Measurements from ENCODE around the gene GIMAP7. TPM values are rescaled to one million over a fixed set of nuclear protein-coding genes. Genes with fewer than 3 reads are reported as not detected.

Gene GIMAP7
- total RNA-seq, 2 experiments from 2014 or later = 41.6 TPM

DNA sequence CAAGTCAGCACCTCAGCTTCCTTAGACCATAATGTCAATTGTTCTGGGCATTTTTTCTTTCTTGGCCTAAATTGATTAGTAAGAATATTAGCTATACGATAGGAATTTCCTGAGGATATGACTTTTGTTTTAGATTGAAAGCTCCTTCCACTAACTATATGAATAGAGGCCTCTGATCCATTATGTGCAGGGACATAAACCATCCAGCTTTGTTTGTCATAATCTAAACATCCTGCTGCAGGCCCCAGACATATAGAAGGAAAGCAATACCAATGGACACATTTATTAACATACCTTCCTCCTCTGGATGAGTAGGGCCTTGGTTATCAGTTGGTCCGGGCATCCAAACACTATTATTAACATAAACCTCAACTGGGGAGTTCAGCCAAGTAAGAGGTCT, 48.2 kb downstream of the GIMAP7 start:
- Mint-ChIP-seq H3K36me3 (ENCODE audit: low read depth) (peaks cover 22% of the 10 kb centered on the region), H3K4me3 (peak overlapping the region; percentile 73), H3K9me3 (peaks cover 13% of the 10 kb centered on the region)

DNA sequence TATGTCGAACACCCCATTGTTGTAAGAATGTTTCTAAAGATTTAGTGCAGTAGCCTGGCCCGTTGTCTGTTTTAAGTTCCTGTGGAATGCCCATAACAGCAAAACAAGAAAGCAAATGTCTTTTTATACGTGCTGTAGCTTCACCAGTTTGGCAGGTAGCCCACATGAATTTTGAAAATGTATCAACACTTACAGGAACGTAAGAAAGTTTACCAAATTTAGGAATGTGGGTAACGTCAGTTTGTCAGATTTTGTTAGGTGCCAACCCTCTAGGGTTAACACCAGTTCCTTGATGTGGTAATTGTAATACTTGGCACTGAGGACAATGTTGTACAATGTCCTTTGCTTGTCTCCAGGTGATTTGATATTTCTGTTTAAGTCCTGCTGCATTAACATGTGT, 49.3 kb downstream of the GIMAP7 start:
- Mint-ChIP-seq H3K27ac (peak overlapping the region; percentile 97), H3K4me3 (peak overlapping the region; percentile 73), H3K9me3 (peaks cover 13% of the 10 kb centered on the region), H3K27me3 (ENCODE audit: low read depth) (no peaks in the 10 kb centered on the region), H3K36me3 (ENCODE audit: low read depth) (peaks cover 29% of the 10 kb centered on the region), H3K4me1 (ENCODE audit: low read depth) (peaks cover 69% of the 10 kb centered on the region)
- intact Hi-C loops (cut with micrococcal nuclease) = loop anchor here (1.0 to 5.0 kb wide), 3 partner anchors 116 to 242 kb away; partner anchors contain the start of genes ACTR3C and LRRC61
- CTCF ChIA-PET = interaction anchor here (1.0 to 1.9 kb wide), 4 partner anchors 11 to 187 kb away, joined by 3 to 6 read pairs (median 4); no protein-coding TSS in a partner anchor
- peak; percentile 50 for DNase-seq

More for the DNA sequence above, 48.2 kb downstream of the GIMAP7 start:
- Mint-ChIP-seq H3K27ac (peak overlapping the region; percentile 97), H3K27me3 (ENCODE audit: low read depth) (no peaks in the 10 kb centered on the region), H3K4me1 (ENCODE audit: low read depth) (peaks cover 78% of the 10 kb centered on the region)
- DNase-seq = no peak
- intact Hi-C loops (cut with micrococcal nuclease) = loop anchor here (1.0 to 5.0 kb wide), 2 partner anchors 10 to 241 kb away; partner anchors contain the start of genes ACTR3C and LRRC61
- CTCF ChIA-PET = interaction anchor here (0.6 to 1.9 kb wide), 5 partner anchors 47 to 785 kb away, joined by 3 to 6 read pairs (median 4); partner anchors contain the start of gene GIMAP7

DNA sequence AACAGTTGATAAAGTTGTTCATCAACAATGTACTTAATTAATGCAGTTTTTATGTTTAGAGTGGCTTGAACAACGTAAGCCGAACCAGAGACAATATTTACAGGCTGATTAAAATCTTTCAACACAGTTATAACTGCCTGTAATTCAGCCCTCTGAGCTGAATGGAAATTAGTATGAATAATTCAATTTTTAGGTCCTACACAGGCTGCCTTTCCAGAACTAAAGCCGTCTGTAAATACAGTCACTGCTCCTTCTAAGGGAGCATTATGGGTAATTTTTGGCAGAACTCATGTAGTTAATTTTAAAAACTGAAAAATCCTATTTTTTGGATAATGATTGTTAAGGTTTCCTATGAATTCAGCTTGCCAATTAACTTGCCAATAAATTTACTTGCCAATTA, 49.9 kb downstream of the GIMAP7 start:
- Mint-ChIP-seq H3K4me3 (peak overlapping the region; percentile 73), H3K27me3 (ENCODE audit: low read depth) (no peaks in the 10 kb centered on the region), H3K36me3 (ENCODE audit: low read depth) (peaks cover 33% of the 10 kb centered on the region), H3K9me3 (peaks cover 12% of the 10 kb centered on the region), H3K27ac (peak overlapping the region; percentile 97), H3K4me1 (ENCODE audit: low read depth) (peaks cover 71% of the 10 kb centered on the region)
- CTCF ChIA-PET = interaction anchor here (1.0 to 1.5 kb wide), 3 partner anchors 12 to 126 kb away, joined by 4 to 5 read pairs (median 4); no protein-coding TSS in a partner anchor
- intact Hi-C loops (cut with micrococcal nuclease) = loop anchor here (1.0 to 5.0 kb wide), 3 partner anchors 116 to 242 kb away; partner anchors contain the start of genes ACTR3C and LRRC61
- no peak for DNase-seq

GRCh38 chr7:150565239-150565638, 50.6 kb downstream of the GIMAP7 start:
- DNase-seq = no peak
- intact Hi-C loops (cut with micrococcal nuclease) = no loop called here
- Mint-ChIP-seq H3K4me3 (peak overlapping the region; percentile 26), H3K4me1 (ENCODE audit: low read depth) (peaks cover 72% of the 10 kb centered on the region), H3K36me3 (ENCODE audit: low read depth) (peaks cover 35% of the 10 kb centered on the region), H3K27me3 (ENCODE audit: low read depth) (no peaks in the 10 kb centered on the region), H3K27ac (peak overlapping the region; percentile 97), H3K9me3 (peaks cover 10% of the 10 kb centered on the region)
- CTCF ChIA-PET = interaction anchor here (1.0 to 1.7 kb wide), 5 partner anchors 12 to 189 kb away, joined by 3 to 5 read pairs (median 4); no protein-coding TSS in a partner anchor

DNA sequence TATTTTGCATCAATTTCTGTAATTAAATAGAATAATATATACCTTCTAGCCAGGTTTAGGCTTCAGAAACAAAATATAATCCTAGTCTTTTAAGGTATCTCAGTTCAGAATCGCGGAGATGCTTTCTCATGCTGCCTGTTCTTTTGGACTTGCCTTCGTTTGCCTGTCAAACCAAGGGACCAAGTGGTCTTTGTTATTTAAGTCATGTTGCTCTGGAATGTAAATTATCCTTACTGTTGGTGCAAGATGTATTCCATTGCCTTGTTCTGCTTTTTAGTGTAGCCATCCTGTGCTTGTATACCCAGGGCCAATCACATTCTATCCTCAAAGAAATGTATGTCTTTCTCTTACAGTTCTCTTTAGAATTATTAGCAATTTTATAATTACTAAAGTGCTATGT, 51.5 kb downstream of the GIMAP7 start:
- DNase-seq = no peak
- peaks cover 70% of the 10 kb centered on the region for H3K4me1 Mint-ChIP-seq (ENCODE audit: low read depth)
- peak overlapping the region; percentile 96 for H3K27ac Mint-ChIP-seq
- intact Hi-C loops (cut with micrococcal nuclease) = loop anchor here (2.0 kb wide), 1 partner anchor 51 kb away; the partner anchor contains the start of gene GIMAP7
- peaks cover 37% of the 10 kb centered on the region for H3K36me3 Mint-ChIP-seq (ENCODE audit: low read depth)
- H3K9me3 Mint-ChIP-seq = peaks cover 3% of the 10 kb centered on the region
- no peaks in the 10 kb centered on the region for H3K27me3 Mint-ChIP-seq (ENCODE audit: low read depth)
- CTCF ChIA-PET = interaction anchor here (0.9 to 3.9 kb wide), 6 partner anchors 21 to 188 kb away, joined by 3 to 31 read pairs (median 4); partner anchors contain the start of genes GIMAP1 and GIMAP8
- peak overlapping the region; percentile 40 for H3K4me3 Mint-ChIP-seq

- intact Hi-C loops (cut with micrococcal nuclease) = loop anchor here (2.0 kb wide), 1 partner anchor 52 kb away; the partner anchor contains the start of gene GIMAP7
- Mint-ChIP-seq H3K27ac (peak overlapping the region; percentile 96), H3K27me3 (ENCODE audit: low read depth) (no peaks in the 10 kb centered on the region), H3K9me3 (peaks cover 3% of the 10 kb centered on the region), H3K36me3 (ENCODE audit: low read depth) (peaks cover 40% of the 10 kb centered on the region), H3K4me1 (ENCODE audit: low read depth) (peaks cover 67% of the 10 kb centered on the region), H3K4me3 (peak overlapping the region; percentile 85)
- CTCF ChIA-PET = interaction anchor here (0.7 to 3.9 kb wide), 13 partner anchors 12 to 212 kb away, joined by 3 to 31 read pairs (median 4); partner anchors contain the start of genes GIMAP1, GIMAP2 and GIMAP8
- DNase-seq = no peak
These were observed 51.9 kb downstream of the GIMAP7 start for GRCh38 chr7:150566572-150566971.

GRCh38 chr7:150567169-150567568, 52.5 kb downstream of the GIMAP7 start, which contains the start of gene GIMAP4:
TSS of gene GIMAP4 (plus strand) at chr7:150567390. CDS start at chr7:150569902, 2,512 bp downstream.
- DNase-seq = peak; percentile 64
- peaks cover 46% of the 10 kb centered on the region for H3K36me3 Mint-ChIP-seq (ENCODE audit: low read depth)
- peaks cover 66% of the 10 kb centered on the region for H3K4me1 Mint-ChIP-seq (ENCODE audit: low read depth)
- peaks cover 9% of the 10 kb centered on the region for H3K9me3 Mint-ChIP-seq
- intact Hi-C loops (cut with micrococcal nuclease) = loop anchor here (1.0 to 2.0 kb wide), 3 partner anchors 52 to 149 kb away; partner anchors contain the start of genes GIMAP1, GIMAP7 and GIMAP8
- peak within 1 kb of the TSS; percentile 85 for H3K4me3 Mint-ChIP-seq
- CTCF ChIA-PET = interaction anchor here (0.5 to 3.9 kb wide), 17 partner anchors 13 to 212 kb away, joined by 3 to 31 read pairs (median 4); partner anchors contain the start of genes GIMAP1, GIMAP2 and GIMAP8
- H3K27me3 Mint-ChIP-seq (ENCODE audit: low read depth) = no peaks in the 10 kb centered on the region
- peak within 1 kb of the TSS; percentile 96 for H3K27ac Mint-ChIP-seq

DNA sequence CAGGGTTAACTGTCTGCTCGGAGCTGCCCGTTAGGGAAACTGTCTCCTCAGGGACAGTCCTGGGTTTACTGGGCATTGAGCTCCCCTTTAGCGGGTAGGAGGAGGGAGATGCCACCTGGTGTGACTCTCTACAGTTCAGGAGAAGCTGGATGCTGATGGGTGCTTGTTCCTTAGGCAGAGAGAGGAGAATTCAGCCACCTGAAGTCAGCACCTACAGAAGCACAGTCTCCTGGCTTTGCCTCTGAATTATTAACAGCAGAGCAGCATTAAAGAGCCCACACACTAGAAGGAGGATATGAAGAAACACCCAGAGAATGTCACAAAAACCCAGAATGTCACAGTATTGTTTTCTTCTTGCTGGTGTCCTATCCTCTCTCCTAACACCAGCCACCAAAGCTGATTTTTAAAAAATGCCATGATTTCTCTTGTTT, 53.2 kb downstream of the GIMAP7 start:
- no peak for DNase-seq
- peak overlapping the region; percentile 85 for H3K4me3 Mint-ChIP-seq
- H3K27me3 Mint-ChIP-seq (ENCODE audit: low read depth) = no peaks in the 10 kb centered on the region
- H3K9me3 Mint-ChIP-seq = peaks cover 17% of the 10 kb centered on the region
- peaks cover 54% of the 10 kb centered on the region for H3K36me3 Mint-ChIP-seq (ENCODE audit: low read depth)
- CTCF ChIA-PET = interaction anchor here (0.5 to 3.9 kb wide), 22 partner anchors 16 to 211 kb away, joined by 3 to 31 read pairs (median 3); partner anchors contain the start of genes GIMAP1, GIMAP6 and GIMAP8
- intact Hi-C loops (cut with micrococcal nuclease) = loop anchor here (1.0 to 2.0 kb wide), 11 partner anchors 45 to 187 kb away; partner anchors contain the start of genes GIMAP1, GIMAP2, GIMAP7 and GIMAP8
- peak overlapping the region; percentile 96 for H3K27ac Mint-ChIP-seq
- H3K4me1 Mint-ChIP-seq (ENCODE audit: low read depth) = peaks cover 59% of the 10 kb centered on the region

DNA sequence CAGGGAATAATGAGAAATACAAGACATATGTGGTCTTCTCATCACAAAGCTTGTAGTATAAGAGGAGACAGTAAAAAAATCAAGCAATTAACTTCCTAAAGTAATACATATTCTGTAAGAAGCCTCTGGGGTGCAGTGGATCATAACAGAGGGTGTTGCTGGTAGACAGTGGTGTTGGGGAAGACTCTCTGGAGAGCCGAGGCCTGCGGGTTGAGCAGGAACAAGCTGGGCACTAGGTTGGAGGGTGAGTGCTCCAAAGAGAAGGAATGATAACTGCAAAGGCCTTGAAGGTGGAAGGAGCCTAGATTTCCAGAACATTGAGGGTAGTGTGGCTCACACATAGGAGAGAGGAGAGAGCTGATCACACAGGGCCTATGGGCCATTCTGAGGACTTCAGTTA, 54.0 kb downstream of the GIMAP7 start:
- Mint-ChIP-seq H3K36me3 (ENCODE audit: low read depth) (peaks cover 62% of the 10 kb centered on the region), H3K4me3 (peak overlapping the region; percentile 85), H3K9me3 (peaks cover 25% of the 10 kb centered on the region), H3K27me3 (ENCODE audit: low read depth) (no peaks in the 10 kb centered on the region), H3K4me1 (ENCODE audit: low read depth) (peaks cover 52% of the 10 kb centered on the region), H3K27ac (peak overlapping the region; percentile 96)
- intact Hi-C loops (cut with micrococcal nuclease) = loop anchor here (1.0 to 2.0 kb wide), 8 partner anchors 44 to 187 kb away; partner anchors contain the start of gene GIMAP2
- peak; percentile 63 for DNase-seq
- CTCF ChIA-PET = interaction anchor here (0.6 to 3.9 kb wide), 22 partner anchors 14 to 310 kb away, joined by 3 to 31 read pairs (median 3); partner anchors contain the start of genes GIMAP1, GIMAP6 and GIMAP8

DNA sequence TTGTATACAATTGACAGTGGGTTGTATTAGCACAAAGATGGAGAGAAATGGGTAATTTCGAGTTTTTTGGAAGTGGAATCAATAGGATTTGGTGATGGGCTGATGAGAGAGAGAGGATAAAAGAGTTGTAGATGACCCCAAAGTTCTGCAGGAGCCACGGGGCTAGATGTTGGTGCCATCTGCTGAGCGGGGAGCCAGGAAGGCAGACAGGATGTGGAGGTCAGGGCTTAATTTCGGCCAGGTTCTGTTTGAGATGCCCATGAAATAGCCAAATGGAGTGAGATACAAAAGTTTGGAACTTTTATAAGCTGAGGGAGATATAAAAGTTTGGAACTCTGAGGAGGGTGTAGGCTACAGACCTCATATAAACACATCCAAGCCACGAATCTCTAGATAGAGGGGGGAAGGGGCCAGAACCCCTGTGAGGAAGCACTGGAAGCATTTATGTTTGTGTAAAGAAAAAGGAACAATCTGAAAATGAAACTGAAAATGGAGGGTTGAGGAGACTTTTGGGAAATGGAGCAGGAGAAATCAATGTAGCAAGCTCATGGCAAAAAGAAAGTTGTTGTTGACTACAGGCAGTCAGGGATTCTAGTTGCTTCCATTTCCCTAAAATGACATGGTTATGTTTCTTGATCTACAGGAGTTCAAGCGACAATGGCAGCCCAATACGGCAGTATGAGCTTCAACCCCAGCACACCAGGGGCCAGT, 54.7 kb downstream of the GIMAP7 start:
- H3K27me3 Mint-ChIP-seq (ENCODE audit: low read depth) = no peaks in the 10 kb centered on the region
- peaks cover 52% of the 10 kb centered on the region for H3K4me1 Mint-ChIP-seq (ENCODE audit: low read depth)
- intact Hi-C loops (cut with micrococcal nuclease) = loop anchor here (2.0 kb wide), 1 partner anchor 43 kb away; no protein-coding TSS in a partner anchor
- H3K4me3 Mint-ChIP-seq = peak overlapping the region; percentile 85
- peaks cover 67% of the 10 kb centered on the region for H3K36me3 Mint-ChIP-seq (ENCODE audit: low read depth)
- CTCF ChIA-PET = interaction anchor here (0.7 to 3.9 kb wide), 18 partner anchors 15 to 309 kb away, joined by 3 to 18 read pairs (median 3); partner anchors contain the start of genes GIMAP1 and GIMAP6
- peak overlapping the region; percentile 96 for H3K27ac Mint-ChIP-seq
- H3K9me3 Mint-ChIP-seq = peaks cover 30% of the 10 kb centered on the region
- no peak for DNase-seq

Data from activated naive CD4-positive, alpha-beta T cell treated with anti-CD3 and anti-CD28 coated beads for 36 hours (primary cell).